Subcutaneous abdominal adipose tissue (tissue), 5 donors: ENCODE measurements around the gene WNK2.
"Not testable (repeated sequence)": the region's sequence is repeated elsewhere in the genome, so short reads cannot be mapped to it uniquely, and the experiment has no call there.

Experiments
- H3K27ac ChIP-seq: one replicate; pipeline ENCODE4 v1.7.0; 2013; ENCODE audit warnings: low read depth, mild to moderate bottlenecking, inconsistent platforms, low read length, moderate library complexity
- H3K27me3 ChIP-seq, 5 donors: one replicate each; pipeline ENCODE4 v1.7.0; 2013; ENCODE audit warnings: low read length in 5 of 5, inconsistent platforms in 1 of 5; ENCODE audit not compliant: control insufficient read depth in 5 of 5, insufficient read depth in 4 of 5
- H3K36me3 ChIP-seq, 5 donors: one replicate each; pipeline ENCODE4 v1.7.0; 2013; ENCODE audit warnings: low read length in 5 of 5; ENCODE audit not compliant: control insufficient read depth in 5 of 5, insufficient read depth in 5 of 5
- H3K4me1 ChIP-seq, 5 donors: one replicate each; pipeline ENCODE4 v1.7.0; 2013; ENCODE audit warnings: low read length in 5 of 5, mild to moderate bottlenecking in 3 of 5, moderate library complexity in 1 of 5; ENCODE audit not compliant: control insufficient read depth in 5 of 5, insufficient read depth in 5 of 5
- H3K4me3 ChIP-seq, 5 donors: one replicate each; pipeline ENCODE4 v1.7.0; 2013; ENCODE audit warnings: low read length in 5 of 5, low read depth in 1 of 5
- H3K9ac ChIP-seq, 5 donors: one replicate each; pipeline ENCODE4 v1.7.0; 2013; ENCODE audit warnings: low read length in 5 of 5, mild to moderate bottlenecking in 4 of 5, moderate library complexity in 3 of 5
- H3K9me3 ChIP-seq, 5 donors: one replicate each; pipeline ENCODE4 v1.7.0; 2013; ENCODE audit warnings: low read length in 5 of 5; ENCODE audit not compliant: control insufficient read depth in 5 of 5
- donor health status: healthy.
- donor health status: healthy.
- donor health status: healthy.
- donor health status: healthy.
- donor health status: healthy.

Gene WNK2

GRCh38 chr9:93315960-93316359, 132.0 kb downstream of the WNK2 start:
- peaks cover 0 to 17% (median 5%) of the 10 kb centered on the region in 5 donors for H3K27me3 ChIP-seq
- H3K27ac ChIP-seq: no peak overlapping the region
- H3K9me3 ChIP-seq: no peaks in the 10 kb centered on the region
- H3K4me1 ChIP-seq: peaks cover 0 to 7% (median 5%) of the 10 kb centered on the region in 5 donors
- no peak overlapping the region for H3K9ac ChIP-seq
- H3K36me3 ChIP-seq: no peaks in the 10 kb centered on the region
- no peak overlapping the region for H3K4me3 ChIP-seq

- Histone ChIP-seq H3K9ac (no peak overlapping the region), H3K27ac (no peak overlapping the region), H3K4me3 (no peak overlapping the region), H3K36me3 (no peaks in the 10 kb centered on the region), H3K9me3 (no peaks in the 10 kb centered on the region), H3K4me1 (peaks cover 0 to 7% (median 5%) of the 10 kb centered on the region in 5 donors), H3K27me3 (peaks cover 0 to 17% (median 5%) of the 10 kb centered on the region in 5 donors)
These were observed 133.0 kb downstream of the WNK2 start for GRCh38 chr9:93316726-93317494.

GRCh38 chr9:93317495-93318094, 133.7 kb downstream of the WNK2 start:
- Histone ChIP-seq H3K9me3 (no peaks in the 10 kb centered on the region), H3K36me3 (no peaks in the 10 kb centered on the region), H3K4me1 (peaks cover 0 to 4% (median 2%) of the 10 kb centered on the region in 5 donors), H3K9ac (no peak overlapping the region), H3K4me3 (no peak overlapping the region), H3K27ac (no peak overlapping the region), H3K27me3 (peaks cover 0 to 17% (median 5%) of the 10 kb centered on the region in 5 donors)

GRCh38 chr9:93318480-93318879, 134.5 kb downstream of the WNK2 start:
- H3K4me1 ChIP-seq: no peaks in the 10 kb centered on the region
- no peaks in the 10 kb centered on the region for H3K9me3 ChIP-seq
- peaks cover 0 to 17% (median 5%) of the 10 kb centered on the region in 5 donors for H3K27me3 ChIP-seq
- H3K27ac ChIP-seq: no peak overlapping the region
- H3K36me3 ChIP-seq: no peaks in the 10 kb centered on the region
- H3K4me3 ChIP-seq: no peak overlapping the region
- H3K9ac ChIP-seq: no peak overlapping the region

- Histone ChIP-seq H3K9ac (no peak overlapping the region), H3K4me1 (no peaks in the 10 kb centered on the region), H3K27ac (no peak overlapping the region), H3K36me3 (no peaks in the 10 kb centered on the region), H3K4me3 (no peak overlapping the region), H3K9me3 (no peaks in the 10 kb centered on the region), H3K27me3 (peaks cover 0 to 19% (median 5%) of the 10 kb centered on the region in 5 donors)
These were observed 135.5 kb downstream of the WNK2 start for GRCh38 chr9:93319301-93319991.

GRCh38 chr9:93319992-93320500, 136.1 kb downstream of the WNK2 start:
- Histone ChIP-seq H3K4me3 (no peak overlapping the region), H3K27me3 (peaks cover 0 to 22% (median 7%) of the 10 kb centered on the region in 5 donors), H3K36me3 (no peaks in the 10 kb centered on the region), H3K4me1 (no peaks in the 10 kb centered on the region), H3K27ac (no peak overlapping the region), H3K9ac (no peak overlapping the region), H3K9me3 (no peaks in the 10 kb centered on the region)

- Histone ChIP-seq H3K9me3 (no peaks in the 10 kb centered on the region), H3K27ac (no peak overlapping the region), H3K9ac (no peak overlapping the region)
These were observed 136.8 kb downstream of the WNK2 start for GRCh38 chr9:93320591-93321219.

GRCh38 chr9:93321220-93321610, 137.3 kb downstream of the WNK2 start:
- Histone ChIP-seq H3K27me3 (peaks cover 0 to 22% (median 10%) of the 10 kb centered on the region in 5 donors), H3K36me3 (no peaks in the 10 kb centered on the region), H3K9me3 (no peaks in the 10 kb centered on the region), H3K27ac (no peak overlapping the region), H3K9ac (no peak overlapping the region), H3K4me1 (no peaks in the 10 kb centered on the region), H3K4me3 (no peak overlapping the region)

More at GRCh38 chr9:93320591-93321219, 136.8 kb downstream of the WNK2 start:
- no peak overlapping the region for H3K4me3 ChIP-seq
- H3K36me3 ChIP-seq: no peaks in the 10 kb centered on the region
- no peaks in the 10 kb centered on the region for H3K4me1 ChIP-seq
- H3K27me3 ChIP-seq: peaks cover 0 to 22% (median 10%) of the 10 kb centered on the region in 5 donors

GRCh38 chr9:93323446-93323954, 139.6 kb downstream of the WNK2 start:
- not testable (repeated sequence) for H3K4me3 ChIP-seq, H3K4me1 ChIP-seq
- peaks cover 0 to 18% (median 10%) of the 10 kb centered on the region in 5 donors for H3K27me3 ChIP-seq

More at GRCh38 chr9:93323446-93323954, 139.6 kb downstream of the WNK2 start:
- H3K9me3 ChIP-seq, H3K27ac ChIP-seq, H3K36me3 ChIP-seq, H3K9ac ChIP-seq: not testable (repeated sequence)
